ENCODE results near the gene NDOR1.

NDOR1 gene

GRCh38 chr9:137227853-137228505 lies 22.5 kb downstream of the NDOR1 start:
- Histone ChIP-seq H3K36me3 (ENCODE audit: insufficient read depth, low read length) (no peaks in the 10 kb centered on the region), H3K27me3 (ENCODE audit: insufficient read depth, low read length) (peaks cover 3% of the 10 kb centered on the region), H3K4me3 (ENCODE audit: low read length) (no peak overlapping the region), H3K9me3 (ENCODE audit: low read length) (no peaks in the 10 kb centered on the region), H3K4me1 (ENCODE audit: insufficient read depth, low read length) (peaks cover 9% of the 10 kb centered on the region), H2AFZ (ENCODE audit: low read depth, low read length) (no peak overlapping the region)

DNA sequence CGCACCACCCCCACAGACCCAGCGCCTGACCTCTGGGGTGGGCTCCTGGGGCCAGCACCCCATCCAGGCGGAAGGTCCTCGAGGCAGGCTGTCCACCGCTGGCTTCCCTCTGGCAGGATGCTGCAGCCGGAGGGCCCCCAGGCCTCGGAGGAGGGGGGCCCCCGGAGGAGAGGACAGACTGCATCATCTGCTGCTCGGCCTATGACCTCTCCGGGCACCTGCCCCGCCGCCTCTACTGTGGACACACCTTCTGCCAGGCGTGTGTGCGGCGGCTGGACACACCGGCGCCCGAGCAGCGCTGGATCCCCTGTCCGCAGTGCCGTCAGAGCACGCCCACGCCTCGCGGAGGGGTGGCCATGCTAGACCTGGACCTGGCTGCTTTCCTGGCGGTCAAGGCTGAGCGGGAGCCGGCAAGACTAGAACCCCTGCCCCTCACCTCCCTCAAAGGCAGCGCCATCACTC lies 23.0 kb downstream of the NDOR1 start:
- Histone ChIP-seq H3K4me1 (ENCODE audit: insufficient read depth, low read length) (peaks cover 8% of the 10 kb centered on the region), H2AFZ (ENCODE audit: low read depth, low read length) (no peak overlapping the region), H3K9me3 (ENCODE audit: low read length) (no peaks in the 10 kb centered on the region), H3K4me3 (ENCODE audit: low read length) (no peak overlapping the region), H3K36me3 (ENCODE audit: insufficient read depth, low read length) (no peaks in the 10 kb centered on the region), H3K27me3 (ENCODE audit: insufficient read depth, low read length) (peaks cover 3% of the 10 kb centered on the region)

GRCh38 chr9:137228968-137229896 lies 23.7 kb downstream of the NDOR1 start:
- H3K4me3 ChIP-seq (ENCODE audit: low read length): no peak overlapping the region
- H3K9me3 ChIP-seq (ENCODE audit: low read length): no peaks in the 10 kb centered on the region
- no peaks in the 10 kb centered on the region for H3K36me3 ChIP-seq (ENCODE audit: insufficient read depth, low read length)
- H2AFZ ChIP-seq (ENCODE audit: low read depth, low read length): no peak overlapping the region
- peaks cover 3% of the 10 kb centered on the region for H3K27me3 ChIP-seq (ENCODE audit: insufficient read depth, low read length)
- H3K4me1 ChIP-seq (ENCODE audit: insufficient read depth, low read length): peaks cover 5% of the 10 kb centered on the region

DNA sequence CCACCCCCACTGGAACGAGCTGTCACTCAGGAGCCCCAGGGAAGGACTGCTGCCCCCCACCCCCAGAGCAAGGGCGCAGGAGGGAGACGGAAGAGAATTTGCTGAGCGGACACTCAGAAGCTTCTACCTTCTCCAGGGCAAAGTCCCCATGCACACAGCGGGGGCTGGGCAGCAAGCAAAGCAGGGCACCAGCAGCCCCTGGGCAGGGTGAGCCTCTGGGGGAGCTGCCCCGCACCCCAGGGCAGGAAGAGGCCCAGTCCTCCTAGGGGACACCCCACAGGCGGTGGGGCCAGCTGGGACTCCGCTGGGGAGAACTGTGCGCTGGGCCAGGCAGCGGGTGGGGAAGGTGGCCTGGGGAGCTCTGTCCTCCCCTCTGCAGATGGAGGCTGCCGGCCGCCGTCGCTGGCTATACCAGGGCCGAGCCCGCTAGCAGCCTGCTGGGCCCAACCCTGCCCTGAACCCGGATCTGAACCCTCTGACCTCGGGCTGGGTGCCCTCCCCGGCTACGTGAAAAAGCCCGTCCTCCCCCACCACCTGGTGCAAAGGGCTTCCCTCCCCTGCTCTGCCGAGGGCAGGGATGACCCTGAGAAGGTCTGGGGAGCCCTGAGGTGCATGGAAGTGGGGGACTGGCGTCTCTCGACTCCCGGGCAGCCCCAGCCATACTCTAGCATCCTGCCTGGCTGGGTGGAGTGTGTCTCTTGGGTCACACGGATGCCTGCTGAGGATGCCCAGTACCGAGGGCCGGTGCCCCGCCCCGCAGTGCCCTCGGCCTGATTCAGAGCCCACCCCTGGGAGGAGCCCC lies 24.6 kb downstream of the NDOR1 start:
- H3K4me3 ChIP-seq (ENCODE audit: low read length): no peak overlapping the region
- no peaks in the 10 kb centered on the region for H3K9me3 ChIP-seq (ENCODE audit: low read length)
- H3K27me3 ChIP-seq (ENCODE audit: insufficient read depth, low read length): peaks cover 3% of the 10 kb centered on the region
- no peaks in the 10 kb centered on the region for H3K36me3 ChIP-seq (ENCODE audit: insufficient read depth, low read length)
- H2AFZ ChIP-seq (ENCODE audit: low read depth, low read length): no peak overlapping the region
- peaks cover 6% of the 10 kb centered on the region for H3K4me1 ChIP-seq (ENCODE audit: insufficient read depth, low read length)

DNA sequence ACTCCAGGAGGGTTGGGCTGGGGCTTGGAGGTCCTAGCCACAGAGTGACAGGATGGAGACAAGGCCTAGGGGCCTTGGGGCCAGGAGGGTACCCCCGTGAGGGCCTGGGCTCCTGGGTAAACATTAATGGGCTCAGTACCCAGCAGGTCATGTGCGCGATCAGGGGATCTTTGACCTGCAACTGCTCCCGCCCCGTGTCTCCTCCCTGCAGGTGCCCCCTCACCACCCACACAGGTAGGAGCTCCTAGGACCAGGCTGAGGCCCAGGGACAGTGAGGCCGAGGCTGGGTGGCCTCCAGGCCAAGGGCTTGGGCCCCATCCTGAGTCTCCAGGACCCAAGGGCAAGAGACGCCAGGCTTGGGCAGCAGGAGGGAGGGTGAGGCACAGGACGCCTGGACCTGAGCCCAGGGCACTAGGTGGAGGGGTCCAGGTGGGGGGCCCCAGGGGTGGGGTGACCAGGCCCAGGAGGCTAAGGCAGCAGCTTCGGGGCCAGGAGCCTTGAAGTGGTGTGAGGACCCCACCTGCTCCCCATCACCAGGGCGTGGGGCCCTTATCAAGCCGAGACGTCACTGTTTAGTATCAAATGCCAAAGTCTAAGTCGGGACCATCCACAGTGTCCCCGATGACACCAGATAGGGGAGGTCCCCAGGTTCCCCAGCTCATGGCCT lies 25.3 kb downstream of the NDOR1 start, which contains the start of gene SLC34A3:
TSS of gene SLC34A3 (plus strand) at position 197 of the 667 bp plus-strand sequence. CDS start 802 bp downstream, outside the sequence.
- no peaks in the 10 kb centered on the region for H3K36me3 ChIP-seq (ENCODE audit: insufficient read depth, low read length)
- peaks cover 6% of the 10 kb centered on the region for H3K4me1 ChIP-seq (ENCODE audit: insufficient read depth, low read length)
- no peak within 1 kb of the TSS for H2AFZ ChIP-seq (ENCODE audit: low read depth, low read length)
- no peaks in the 10 kb centered on the region for H3K9me3 ChIP-seq (ENCODE audit: low read length)
- H3K4me3 ChIP-seq (ENCODE audit: low read length): no peak within 1 kb of the TSS
- H3K27me3 ChIP-seq (ENCODE audit: insufficient read depth, low read length): peaks cover 3% of the 10 kb centered on the region

DNA sequence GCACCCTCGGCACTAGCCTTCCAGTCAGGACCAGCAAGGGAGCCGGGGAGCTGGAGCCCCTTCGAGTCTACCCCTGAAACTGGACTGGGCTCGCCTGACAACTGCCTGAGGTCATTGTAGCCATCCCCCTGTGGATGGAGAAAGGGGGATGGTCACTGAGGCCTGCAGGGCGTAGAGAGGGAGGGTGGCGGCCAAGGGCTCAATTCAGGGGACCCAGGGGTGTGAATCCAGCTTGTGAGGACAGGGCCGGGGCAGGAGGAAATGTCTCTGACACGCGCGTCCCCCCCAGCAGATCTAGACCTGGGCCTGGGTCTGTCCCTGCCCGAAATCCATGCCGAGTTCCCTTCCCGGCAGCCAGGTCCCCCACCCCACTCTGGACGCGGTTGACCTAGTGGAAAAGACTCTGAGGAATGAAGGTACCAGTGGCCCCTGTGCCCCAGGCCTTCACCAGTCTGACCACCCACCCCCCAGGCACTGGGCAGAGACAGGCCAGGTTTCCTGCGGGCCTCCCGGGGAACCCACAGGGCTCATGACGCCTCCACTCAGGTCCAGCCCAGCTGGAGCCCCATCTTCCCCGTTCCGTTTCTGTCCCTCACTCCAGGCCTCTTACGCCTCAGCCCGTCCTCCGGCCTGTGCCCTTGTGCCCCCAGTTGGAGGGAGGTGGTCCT lies 26.0 kb downstream of the NDOR1 start:
- Histone ChIP-seq H3K4me1 (ENCODE audit: insufficient read depth, low read length) (peaks cover 2% of the 10 kb centered on the region), H3K36me3 (ENCODE audit: insufficient read depth, low read length) (no peaks in the 10 kb centered on the region), H3K9me3 (ENCODE audit: low read length) (no peaks in the 10 kb centered on the region), H2AFZ (ENCODE audit: low read depth, low read length) (no peak overlapping the region), H3K4me3 (ENCODE audit: low read length) (no peak overlapping the region), H3K27me3 (ENCODE audit: insufficient read depth, low read length) (peaks cover 3% of the 10 kb centered on the region)

GRCh38 chr9:137232101-137232500 lies 26.6 kb downstream of the NDOR1 start:
- H3K36me3 ChIP-seq (ENCODE audit: insufficient read depth, low read length): no peaks in the 10 kb centered on the region
- H2AFZ ChIP-seq (ENCODE audit: low read depth, low read length): no peak overlapping the region
- peaks cover 3% of the 10 kb centered on the region for H3K27me3 ChIP-seq (ENCODE audit: insufficient read depth, low read length)
- H3K4me1 ChIP-seq (ENCODE audit: insufficient read depth, low read length): peaks cover 8% of the 10 kb centered on the region
- no peak overlapping the region for H3K4me3 ChIP-seq (ENCODE audit: low read length)
- no peaks in the 10 kb centered on the region for H3K9me3 ChIP-seq (ENCODE audit: low read length)

DNA sequence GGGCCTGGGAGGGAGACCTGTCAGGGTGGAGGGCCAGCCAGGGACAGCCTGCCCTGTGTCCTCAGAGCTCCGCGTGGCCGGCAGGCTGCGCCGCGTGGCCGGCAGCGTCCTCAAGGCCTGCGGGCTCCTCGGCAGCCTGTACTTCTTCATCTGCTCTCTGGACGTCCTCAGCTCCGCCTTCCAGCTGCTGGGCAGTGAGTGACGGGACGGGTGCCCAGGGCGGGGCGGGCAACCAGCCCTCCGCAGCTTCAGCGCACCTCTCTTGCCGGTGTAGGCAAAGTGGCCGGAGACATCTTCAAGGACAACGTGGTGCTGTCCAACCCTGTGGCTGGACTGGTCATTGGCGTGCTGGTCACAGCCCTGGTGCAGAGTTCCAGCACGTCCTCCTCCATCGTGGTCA lies 27.0 kb downstream of the NDOR1 start:
- H2AFZ ChIP-seq (ENCODE audit: low read depth, low read length): no peak overlapping the region
- no peak overlapping the region for H3K4me3 ChIP-seq (ENCODE audit: low read length)
- peaks cover 10% of the 10 kb centered on the region for H3K4me1 ChIP-seq (ENCODE audit: insufficient read depth, low read length)
- H3K36me3 ChIP-seq (ENCODE audit: insufficient read depth, low read length): no peaks in the 10 kb centered on the region
- no peaks in the 10 kb centered on the region for H3K9me3 ChIP-seq (ENCODE audit: low read length)
- peaks cover 3% of the 10 kb centered on the region for H3K27me3 ChIP-seq (ENCODE audit: insufficient read depth, low read length)

DNA sequence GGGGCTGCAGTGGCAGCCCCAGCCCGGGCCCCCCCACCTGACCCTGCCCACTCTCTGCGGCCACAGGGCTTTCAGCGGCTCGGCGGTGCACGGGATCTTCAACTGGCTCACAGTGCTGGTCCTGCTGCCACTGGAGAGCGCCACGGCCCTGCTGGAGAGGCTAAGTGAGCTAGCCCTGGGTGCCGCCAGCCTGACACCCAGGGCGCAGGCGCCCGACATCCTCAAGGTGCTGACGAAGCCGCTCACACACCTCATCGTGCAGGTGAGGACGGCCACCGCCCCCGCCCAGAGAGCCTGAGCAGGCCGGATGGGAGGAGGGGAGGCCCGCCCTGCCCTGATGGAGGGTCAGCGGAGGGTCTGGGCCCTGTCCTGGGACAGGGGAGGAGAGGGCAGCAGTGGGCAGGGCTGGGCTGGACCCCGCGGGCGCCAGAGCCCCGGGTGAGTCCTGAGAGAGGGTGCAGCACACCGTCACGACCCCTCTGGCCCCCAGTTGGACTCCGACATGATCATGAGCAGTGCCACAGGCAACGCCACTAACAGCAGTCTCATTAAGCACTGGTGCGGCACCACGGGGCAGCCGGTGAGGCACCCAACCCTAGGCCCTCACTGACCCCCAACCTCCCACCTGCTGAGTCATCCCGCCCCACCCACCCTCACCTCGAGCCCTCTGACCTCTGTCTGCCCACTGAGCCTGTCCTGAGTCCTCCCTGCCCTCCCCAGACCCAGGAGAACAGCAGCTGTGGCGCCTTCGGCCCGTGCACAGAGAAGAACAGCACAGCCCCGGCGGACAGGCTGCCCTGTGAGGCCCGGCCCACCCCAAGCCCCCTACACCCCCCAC lies 27.9 kb downstream of the NDOR1 start:
- Histone ChIP-seq H3K9me3 (ENCODE audit: low read length) (no peaks in the 10 kb centered on the region), H2AFZ (ENCODE audit: low read depth, low read length) (no peak overlapping the region), H3K36me3 (ENCODE audit: insufficient read depth, low read length) (no peaks in the 10 kb centered on the region), H3K4me1 (ENCODE audit: insufficient read depth, low read length) (peaks cover 10% of the 10 kb centered on the region), H3K4me3 (ENCODE audit: low read length) (no peak overlapping the region), H3K27me3 (ENCODE audit: insufficient read depth, low read length) (peaks cover 3% of the 10 kb centered on the region)

- no peaks in the 10 kb centered on the region for H3K9me3 ChIP-seq (ENCODE audit: low read length)
- H3K27me3 ChIP-seq (ENCODE audit: insufficient read depth, low read length): peaks cover 3% of the 10 kb centered on the region
- peaks cover 14% of the 10 kb centered on the region for H3K4me1 ChIP-seq (ENCODE audit: insufficient read depth, low read length)
- no peak overlapping the region for H2AFZ ChIP-seq (ENCODE audit: low read depth, low read length)
- H3K4me3 ChIP-seq (ENCODE audit: low read length): no peak overlapping the region
- H3K36me3 ChIP-seq (ENCODE audit: insufficient read depth, low read length): no peaks in the 10 kb centered on the region
Observed at GRCh38 chr9:137234055-137234697, 28.7 kb downstream of the NDOR1 start.

GRCh38 chr9:137234758-137235423 lies 29.4 kb downstream of the NDOR1 start:
- no peaks in the 10 kb centered on the region for H3K36me3 ChIP-seq (ENCODE audit: insufficient read depth, low read length)

More at GRCh38 chr9:137234758-137235423, 29.4 kb downstream of the NDOR1 start:
- H2AFZ ChIP-seq (ENCODE audit: low read depth, low read length): no peak overlapping the region
- peaks cover 14% of the 10 kb centered on the region for H3K4me1 ChIP-seq (ENCODE audit: insufficient read depth, low read length)
- no peaks in the 10 kb centered on the region for H3K9me3 ChIP-seq (ENCODE audit: low read length)
- peaks cover 3% of the 10 kb centered on the region for H3K27me3 ChIP-seq (ENCODE audit: insufficient read depth, low read length)
- no peak overlapping the region for H3K4me3 ChIP-seq (ENCODE audit: low read length)
